Glomerular visceral epithelial cell (primary cell): ENCODE measurements around the gene LRIG3.
"Not testable (repeated sequence)": the region's sequence is repeated elsewhere in the genome, so short reads cannot be mapped to it uniquely, and the experiment has no call there.

Source experiments
- DNase-seq: peaks from one replicate; pipeline ENCODE4 v3.0.0-alpha.2; 2016; ENCODE audit errors: extremely low spot score

LRIG3 gene

DNA sequence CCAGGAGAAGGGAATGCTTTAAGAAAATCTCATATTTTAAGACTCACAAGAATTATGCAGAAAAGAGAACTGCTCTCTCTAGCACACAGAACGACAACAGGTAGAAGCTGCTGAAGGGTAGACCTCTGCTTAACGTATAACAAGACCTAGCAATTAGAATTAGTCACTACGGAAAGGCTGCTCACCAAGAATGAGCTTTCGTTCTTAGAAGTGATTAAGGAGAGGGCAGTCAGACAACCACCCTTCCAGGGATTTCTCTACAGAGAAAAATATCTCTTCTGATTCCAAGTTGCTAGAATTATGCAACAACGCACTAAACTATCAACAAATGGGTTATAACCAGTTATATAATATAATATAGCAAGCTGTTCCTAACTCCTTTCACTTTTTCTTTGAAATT lies 18.6 kb downstream of the LRIG3 start:
- DNase-seq = no peak

DNA sequence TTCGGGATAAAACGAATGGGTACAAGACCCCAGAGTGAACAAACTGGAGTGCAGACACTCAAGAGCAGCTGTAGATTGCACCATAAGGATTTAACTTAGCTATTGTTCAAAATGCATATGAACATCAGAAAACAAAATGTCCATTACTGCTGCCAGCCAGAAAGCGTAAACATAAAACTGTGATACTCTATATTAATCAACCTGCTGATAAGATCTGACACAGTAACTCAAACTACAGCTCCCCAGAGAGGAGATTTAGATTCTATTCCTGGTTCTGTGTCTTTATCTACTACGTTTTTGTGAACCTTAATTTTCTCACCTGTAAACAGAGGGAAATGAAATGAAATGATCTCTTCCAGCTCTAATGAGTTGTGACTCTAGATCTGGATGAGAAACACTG lies 22.3 kb downstream of the LRIG3 start:
- no peak for DNase-seq

DNA sequence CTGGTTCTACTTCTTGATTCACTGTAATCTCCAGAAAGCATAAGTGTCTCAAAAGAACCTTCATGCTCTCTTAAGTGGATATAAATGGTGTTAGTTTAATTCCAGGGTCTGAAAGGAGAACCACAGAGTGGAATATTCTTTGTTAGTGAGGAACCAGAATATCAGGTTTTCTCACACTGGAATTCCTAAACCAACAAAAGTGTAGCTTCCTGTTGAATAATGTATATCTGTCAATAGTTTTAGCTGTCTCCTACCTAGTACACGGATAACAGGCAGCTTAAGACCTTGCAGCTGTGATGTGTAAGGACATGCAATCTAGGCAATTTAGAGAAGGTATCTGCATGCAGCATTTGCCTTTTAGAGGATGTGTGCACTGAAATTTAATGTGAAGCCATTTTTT lies 24.0 kb downstream of the LRIG3 start:
- DNase-seq = no peak

DNA sequence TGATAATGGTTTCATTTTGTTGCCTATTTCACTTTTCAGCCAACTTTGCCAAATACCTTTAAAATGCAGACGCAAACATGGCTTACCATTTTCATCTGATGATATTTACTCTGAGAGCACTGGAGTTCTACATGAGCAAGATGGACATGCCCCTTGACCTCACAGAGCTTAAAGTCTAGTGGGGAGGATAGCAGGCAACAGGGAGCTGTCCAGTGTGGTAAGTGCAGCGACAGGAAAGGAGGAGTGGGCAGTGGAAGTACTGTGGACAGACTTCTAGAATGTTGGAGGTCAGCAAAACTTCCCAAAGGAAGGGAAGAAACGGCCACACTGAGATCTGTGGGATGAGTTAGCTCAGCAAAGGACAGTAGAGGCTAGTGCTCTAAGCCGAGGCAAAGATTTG lies 25.3 kb downstream of the LRIG3 start:
- DNase-seq = no peak

DNA sequence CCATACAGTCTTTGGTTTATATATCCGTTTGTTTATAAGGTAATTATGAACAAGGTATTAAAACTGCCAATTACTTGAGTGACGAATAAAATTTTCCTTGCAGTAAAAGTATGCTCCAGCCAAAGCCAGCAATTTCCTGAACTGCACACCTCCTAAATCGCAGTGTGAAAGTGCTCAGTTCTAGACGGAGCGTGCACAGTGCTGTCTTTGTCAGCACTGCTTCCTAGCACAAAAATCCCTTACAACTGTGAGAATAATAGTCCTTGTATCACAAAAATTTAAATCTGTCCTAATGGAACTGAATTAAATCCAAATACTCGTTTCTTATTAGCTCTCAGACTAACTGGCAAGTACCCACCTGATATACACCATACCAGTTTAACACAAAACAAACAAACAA lies 26.3 kb downstream of the LRIG3 start:
- DNase-seq = no peak

DNA sequence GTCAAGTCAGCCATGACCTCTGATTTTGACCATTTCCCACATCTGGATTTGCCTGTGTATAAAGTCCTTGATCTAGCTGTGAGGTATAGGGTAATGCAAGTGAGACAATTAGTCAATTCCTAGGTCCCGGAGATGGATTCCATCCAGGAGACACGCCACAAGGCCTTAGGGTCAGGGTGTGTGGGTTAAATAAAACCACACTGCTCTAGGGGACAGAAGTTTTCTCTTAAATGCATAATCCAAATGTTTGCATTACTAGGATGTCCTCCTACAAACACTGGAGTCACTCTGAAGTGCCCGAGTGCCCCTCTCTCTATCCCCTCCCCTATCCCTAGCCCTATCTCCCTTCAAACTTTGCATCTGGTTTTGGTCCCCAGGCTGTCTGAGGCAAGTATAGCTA lies 26.8 kb downstream of the LRIG3 start:
- DNase-seq = no peak

DNA sequence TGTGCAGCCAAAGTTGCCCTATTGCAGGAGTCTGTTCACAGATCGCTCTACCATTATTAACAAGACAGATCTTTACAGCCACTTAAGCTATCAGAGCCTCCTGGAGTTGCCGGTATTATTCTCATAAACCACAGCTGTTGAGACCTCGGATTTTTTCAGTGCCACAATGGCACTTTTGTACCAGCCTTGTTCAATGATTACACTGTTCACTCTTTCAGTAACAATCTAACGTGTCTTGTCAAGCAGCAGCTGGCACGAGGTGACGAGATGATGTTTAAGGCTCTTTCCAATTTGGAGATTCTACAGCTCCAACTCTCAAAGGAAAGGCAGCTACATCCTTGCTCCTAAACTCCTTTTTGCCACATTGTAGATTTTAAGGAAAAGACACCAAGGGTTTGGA lies 30.7 kb downstream of the LRIG3 start:
- no peak for DNase-seq

DNA sequence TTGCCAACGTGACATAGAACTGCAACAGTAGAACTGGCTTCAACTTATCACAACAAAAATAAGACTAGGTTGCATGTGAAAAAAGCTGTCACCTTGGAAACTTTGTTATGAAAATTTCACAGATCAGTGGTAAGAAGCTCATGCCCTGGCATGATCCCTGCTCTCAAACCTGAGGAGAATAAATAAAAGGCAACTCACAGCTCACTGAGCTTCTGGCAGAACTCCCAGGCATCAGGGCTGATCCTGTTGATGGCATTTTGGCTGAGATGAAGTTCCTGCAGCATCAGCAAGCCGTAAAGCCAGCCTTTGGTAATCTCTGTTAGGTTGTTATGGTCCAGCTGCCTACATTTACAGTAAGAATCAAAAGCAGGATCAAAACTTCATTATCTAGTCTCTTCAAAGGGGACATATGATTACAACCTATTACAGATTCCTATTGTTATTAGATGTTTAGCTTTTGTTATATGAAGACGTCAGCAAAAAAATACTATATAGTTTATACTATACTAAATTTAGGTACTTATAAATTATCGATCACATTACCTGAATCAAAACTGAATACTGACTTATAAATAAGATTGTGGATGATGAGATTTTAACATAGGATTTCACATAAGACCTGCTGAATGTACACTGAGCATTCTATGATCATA lies 32.0 kb downstream of the LRIG3 start:
- DNase-seq = peak; percentile 94

DNA sequence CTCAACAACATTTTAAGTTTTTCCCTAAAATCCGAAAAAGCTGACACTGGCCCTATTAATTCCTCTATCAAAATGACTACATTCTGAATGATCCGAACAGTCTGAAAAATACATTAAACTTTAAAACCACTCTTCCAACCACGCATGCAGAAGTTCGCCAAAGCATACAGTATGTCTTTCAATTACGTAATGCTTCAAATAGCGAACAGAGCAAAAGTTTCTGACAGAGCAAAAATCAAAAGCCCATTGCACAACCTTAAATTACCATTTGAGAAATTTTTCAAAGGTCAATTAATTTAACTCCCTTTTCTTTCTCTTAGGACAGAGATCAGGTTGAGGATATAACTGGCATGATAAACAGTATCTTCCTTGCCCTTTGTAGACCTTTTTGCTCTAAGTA lies 33.2 kb downstream of the LRIG3 start:
- DNase-seq = no peak

DNA sequence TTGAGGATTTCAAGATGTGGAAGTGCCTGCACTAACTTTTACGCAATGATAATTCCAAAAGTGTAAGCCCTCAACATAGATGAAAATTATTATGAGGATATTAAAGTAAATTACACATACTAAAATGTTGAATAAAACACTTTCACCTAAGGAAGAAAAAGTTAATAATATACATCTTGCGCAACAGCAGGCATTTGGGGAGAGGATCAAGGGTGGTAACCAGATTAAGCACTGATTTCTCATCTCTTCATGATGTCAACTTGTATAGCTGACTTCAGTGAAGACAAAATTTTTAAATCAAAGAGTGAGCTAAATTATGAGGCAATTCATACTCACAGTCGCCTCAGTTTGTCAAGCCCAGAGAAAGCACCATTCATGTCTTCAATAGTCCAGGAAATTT lies 33.8 kb downstream of the LRIG3 start:
- DNase-seq = no peak

DNA sequence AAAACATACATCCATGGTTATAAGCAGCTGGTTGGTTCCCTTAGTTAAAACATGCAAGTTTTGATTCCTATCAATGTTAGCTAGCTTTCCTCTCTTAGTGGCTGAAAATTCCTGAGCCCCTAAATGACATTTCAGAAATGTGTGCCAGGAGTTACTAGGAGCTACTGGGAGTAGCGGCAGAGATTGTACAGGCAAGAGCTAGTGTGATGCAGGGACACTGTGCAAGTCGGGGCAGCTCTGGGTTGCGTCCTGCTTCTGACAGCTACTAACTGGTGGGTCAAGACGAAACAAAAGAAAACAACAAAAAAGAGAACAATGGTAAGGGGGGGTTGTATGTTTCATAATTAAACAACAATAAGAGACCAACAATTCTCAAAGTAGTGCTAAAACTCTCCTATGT lies 35.4 kb downstream of the LRIG3 start:
- DNase-seq = no peak

DNA sequence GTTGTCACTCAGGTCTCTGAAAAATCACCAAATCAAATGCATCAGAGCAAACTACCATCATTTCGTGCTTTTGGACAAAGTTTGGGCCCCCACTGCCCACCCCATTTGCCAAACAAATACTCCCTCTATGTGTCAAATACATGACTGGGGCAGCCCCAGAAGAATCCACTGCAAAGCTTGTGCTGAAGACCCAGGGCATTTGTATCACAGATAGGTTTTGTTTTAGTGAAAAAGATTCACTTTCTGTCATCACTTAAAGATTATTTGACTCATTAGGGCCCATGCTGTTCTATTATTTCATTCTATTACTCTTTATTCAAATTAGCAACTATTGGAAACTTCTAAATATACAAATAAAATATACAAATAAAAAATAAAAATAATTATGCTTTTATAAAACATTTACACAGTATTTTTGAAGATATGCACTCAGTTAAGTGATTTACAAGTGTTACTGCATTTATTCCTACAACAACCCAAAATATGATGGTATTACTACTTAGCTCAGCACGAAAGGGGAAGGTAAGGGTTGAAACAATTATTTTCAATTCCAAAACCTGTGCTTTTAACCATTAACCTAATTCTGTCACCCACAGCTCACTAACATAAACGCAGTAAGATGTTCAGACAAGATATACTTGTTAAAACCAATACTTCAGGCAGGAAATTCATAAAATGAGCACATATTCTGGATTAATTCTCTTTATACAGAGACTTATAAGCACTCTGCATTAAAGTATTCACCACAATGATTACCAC lies 36.5 kb downstream of the LRIG3 start:
- DNase-seq = no peak

DNA sequence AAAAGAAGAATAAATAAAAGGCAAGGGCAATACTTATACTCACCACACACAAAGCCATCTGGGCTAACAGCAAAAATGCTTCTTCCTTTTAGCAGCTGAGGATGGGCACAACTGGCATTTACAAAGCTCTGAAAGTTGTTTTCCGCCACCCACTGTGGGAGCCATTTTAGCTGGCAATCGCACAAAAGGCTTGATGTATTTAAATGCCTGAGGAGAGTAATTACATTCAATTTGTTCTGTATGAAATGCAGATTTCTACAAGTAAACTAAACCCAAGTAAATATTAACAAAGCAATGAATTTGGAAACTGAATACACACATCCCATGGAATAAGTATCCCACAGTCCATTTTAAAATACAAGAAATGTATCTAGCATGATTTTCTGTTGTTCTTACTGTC lies 37.5 kb downstream of the LRIG3 start:
- DNase-seq = no peak

DNA sequence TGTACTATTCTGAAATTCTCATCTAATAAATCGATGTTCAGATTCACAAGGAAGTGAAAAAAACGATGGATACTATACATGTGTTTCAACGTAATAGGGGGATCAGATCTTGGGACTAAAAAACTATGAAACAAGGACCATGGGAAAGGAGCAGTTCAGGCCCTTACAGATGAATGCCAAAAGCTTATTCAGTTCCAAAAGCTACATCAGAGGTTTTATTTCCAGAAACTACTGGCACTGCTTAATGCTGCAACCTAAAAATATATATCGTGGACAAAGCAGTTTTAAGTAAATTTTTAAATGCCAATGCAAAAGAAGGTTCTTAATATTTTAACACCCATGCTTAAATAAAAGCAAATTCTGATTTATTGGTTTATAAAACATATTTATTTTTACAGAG lies 38.5 kb downstream of the LRIG3 start:
- DNase-seq = no peak

DNA sequence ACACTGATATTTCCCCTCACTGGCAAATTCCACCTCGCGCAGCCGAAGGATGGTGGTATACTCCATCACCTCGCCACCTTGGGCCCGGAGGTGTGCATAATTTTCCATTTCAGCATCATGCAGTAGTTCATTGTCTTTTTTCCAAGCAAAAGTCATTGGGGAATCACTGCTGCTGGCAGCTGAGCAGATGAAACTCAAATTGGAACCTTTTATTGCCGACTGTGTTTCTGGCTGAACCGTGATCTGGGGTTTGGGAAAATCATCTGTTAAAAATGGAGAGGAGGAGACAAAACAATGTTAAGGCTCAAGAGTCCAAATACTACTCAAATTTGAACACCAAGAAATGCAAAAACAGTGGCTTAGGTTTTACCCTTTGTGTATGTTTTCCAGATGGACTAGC lies 39.7 kb downstream of the LRIG3 start:
- DNase-seq = no peak

DNA sequence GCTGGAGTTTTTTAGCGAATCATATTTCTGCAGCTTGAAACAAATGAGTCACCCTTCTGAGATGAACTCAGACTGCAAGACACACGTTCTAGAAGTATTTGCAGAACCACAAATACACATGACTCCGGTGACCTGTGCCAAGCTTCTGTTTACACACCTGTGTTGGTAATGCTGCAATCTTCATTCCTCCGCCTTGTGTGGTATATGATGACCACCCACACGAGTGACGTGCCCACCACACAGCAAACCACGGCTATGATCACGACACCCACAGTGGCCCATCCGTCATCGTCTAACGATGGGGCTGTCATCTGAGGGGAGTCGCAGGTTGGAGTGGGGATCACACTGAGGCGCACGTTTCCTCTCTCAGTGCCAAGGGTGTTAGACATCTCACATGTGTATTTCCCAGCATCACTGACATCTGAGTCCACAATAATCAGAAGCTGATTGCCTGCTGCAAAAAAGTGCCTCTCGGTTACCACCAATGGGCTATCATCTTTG lies 43.0 kb downstream of the LRIG3 start:
- peak; percentile 99 for DNase-seq

DNA sequence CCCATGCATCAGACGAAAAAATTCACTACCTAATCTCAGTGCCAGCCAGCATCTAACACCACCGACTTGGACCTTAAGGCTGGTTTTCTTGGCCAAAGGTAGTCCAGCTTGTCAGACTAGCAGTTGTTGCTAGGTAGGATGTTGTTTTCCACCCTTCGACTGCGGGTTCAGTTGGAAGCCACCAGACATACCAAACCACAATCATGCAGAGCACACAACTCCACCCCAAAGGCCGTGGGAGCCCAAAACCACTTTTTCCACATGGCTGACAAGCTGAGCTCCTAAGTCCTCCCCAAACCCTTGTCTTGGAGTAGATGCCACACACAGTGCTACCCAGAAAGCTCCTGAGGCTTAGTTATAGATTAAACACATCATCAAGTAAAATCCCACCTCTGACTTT lies 46.8 kb downstream of the LRIG3 start:
- DNase-seq = peak; percentile 99

DNA sequence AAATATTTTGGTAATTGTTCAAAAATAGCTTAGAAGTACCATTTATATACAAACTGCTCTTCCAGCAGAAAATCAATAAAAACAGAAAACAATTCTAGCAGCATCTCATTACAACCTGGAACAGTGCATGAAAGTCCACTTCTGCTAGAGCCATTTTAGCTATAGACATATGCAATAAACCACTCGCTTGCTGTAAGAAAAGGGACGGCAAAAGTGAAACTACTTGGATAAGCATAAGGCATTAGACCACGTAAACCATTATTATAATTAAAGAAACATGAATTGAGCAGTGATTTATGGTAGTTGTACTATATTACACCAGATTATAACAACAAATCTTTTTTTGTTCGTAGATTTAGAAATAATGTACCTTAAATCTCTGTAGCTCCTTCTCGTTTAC lies 48.7 kb downstream of the LRIG3 start:
- DNase-seq = no peak

DNA sequence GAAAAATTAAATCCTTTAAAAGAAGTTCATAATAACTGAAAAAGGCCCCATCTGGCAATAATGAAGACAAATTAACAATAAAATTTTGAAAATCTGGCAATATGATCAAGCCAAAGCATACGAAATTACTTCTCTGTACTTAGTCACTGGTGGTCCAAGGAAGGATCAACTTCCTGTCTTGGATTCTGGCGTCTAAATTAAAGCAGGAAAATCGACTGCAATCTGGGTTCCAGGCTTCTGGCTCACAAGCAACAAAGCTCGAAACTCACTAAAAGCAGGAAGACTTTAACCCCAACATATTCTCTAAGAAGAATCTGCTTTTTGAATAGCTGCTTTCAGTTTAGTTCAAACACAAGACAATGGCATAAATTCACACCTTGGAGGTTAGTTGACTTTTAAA lies 49.7 kb downstream of the LRIG3 start:
- DNase-seq = no peak

DNA sequence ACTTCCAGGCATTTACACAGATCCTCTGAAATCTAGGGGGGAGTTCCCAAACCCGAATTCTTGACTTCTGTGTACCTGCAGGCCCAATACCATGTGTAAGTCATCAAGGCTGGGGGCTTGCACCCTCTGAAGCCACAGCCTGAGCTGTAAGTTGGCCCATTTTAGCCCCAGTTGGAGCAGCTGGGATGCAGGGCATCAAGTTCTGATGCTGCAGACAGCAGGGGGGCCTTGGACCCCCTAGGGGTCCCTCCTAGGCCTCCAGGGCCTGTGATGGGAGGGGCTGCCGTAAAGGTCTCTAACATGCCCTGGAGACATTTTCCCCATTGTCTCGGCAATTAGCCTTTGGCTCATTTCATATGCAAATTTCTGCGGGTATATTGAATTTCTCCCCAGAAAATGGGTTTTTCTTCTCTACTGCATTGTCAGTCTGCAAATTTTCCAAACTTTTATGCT lies 59.5 kb downstream of the LRIG3 start:
- DNase-seq = no peak

DNA sequence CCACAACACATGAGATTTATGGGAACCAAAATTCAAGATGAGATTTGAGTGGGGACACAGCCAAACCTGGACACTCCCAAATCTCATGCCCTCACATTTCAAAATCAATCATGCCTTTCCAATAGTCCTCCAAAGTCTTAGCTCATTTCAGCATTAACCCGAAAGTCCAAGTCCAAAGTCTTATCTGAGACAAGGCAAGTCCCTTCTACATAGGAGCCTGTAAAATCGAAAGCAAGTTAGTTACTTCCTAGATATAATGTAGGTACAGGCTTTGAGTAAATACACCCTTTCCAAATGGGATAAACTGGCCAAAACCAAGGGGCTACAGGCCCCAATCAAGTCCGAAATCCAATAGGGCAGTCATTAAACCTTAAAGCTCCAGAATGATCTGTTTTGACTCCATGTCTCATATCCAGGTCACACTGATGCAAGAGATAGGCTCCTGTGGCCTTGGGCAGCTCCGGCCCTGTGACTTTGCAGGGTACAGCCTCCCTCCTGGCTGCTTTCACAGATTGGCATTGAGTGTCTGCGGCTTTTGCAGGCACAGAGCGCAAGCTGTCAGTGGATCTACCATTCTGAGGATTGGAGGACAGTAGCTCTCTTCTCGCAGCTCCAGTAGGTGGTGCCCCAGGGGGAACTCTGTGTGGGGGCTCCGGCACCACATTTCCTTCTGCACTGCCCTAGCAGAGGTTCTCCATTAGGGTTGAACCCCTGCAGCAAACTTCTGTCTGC lies 60.1 kb downstream of the LRIG3 start:
- DNase-seq = no peak

DNA sequence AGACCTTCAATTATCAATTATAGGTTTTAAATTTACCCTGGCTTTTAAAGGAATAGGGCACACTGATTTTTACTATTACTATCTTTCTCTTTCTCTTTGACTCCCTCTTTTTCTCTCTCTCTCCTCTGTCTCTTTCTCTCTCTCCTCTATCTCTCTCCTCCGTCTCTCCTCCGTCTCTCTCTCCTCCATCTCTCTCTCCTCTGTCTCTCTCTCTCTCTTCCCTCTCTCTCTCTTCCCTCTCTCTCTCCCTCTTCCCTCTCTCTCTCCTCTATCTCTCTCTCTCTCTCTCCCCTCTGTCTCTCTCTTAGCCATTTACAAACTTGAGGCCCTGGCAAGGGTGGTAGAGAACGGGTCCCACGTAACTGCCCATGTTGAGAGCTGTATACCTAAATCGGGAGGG lies 62.3 kb downstream of the LRIG3 start:
- no peak for DNase-seq

DNA sequence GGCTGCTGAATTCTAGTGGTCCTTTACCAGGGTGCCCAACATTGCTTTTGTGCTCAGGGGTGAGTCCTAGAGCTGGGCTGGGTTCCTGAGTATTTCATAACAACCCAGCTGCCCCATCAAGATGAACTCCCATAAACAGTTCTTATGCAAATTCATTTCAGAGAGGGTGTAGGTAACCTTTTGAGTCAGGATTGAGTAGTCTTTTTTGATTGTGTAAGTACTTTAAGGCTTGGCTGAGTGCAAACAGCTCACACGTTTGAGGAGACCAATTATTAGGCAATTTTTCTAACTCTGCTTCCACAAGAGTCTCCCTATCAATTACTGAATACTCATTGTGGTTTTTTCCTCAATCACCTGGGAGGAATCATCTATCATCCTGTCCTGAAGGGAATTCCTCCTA lies 63.1 kb downstream of the LRIG3 start:
- DNase-seq = not testable (repeated sequence)
